SK-N-SH treated with all-trans-retinoic acid at 6 μM for 48 hours (cell line): ENCODE measurements around the gene TNNI3K.

ENCODE experiments used
- CREB5 ChIP-seq: fragments of 250-450 bp; sonication (Bioruptor Pico); IDR thresholded peaks from 2 replicates; pipeline ENCODE4 v1.5.1; 2020; ENCODE audit warnings: low read depth, mild to moderate bottlenecking, moderate library complexity
- PATZ1 ChIP-seq: fragments of 250-450 bp; sonication (Bioruptor Pico); IDR thresholded peaks from 2 replicates; pipeline ENCODE4 v1.8.0; 2020; ENCODE audit warnings: mild to moderate bottlenecking, moderate library complexity, borderline replicate concordance
- ZC3H10 ChIP-seq: fragments of 250-450 bp; sonication (Bioruptor Pico); IDR thresholded peaks from 2 replicates; pipeline ENCODE4 v1.5.1; 2021; ENCODE audit warnings: mild to moderate bottlenecking, moderate library complexity
- ZFP30 ChIP-seq: fragments of 450-650 bp; formaldehyde crosslinking; IDR thresholded peaks from 2 replicates; pipeline ENCODE4 v1.5.0; 2022; ENCODE audit warnings: mild to moderate bottlenecking, moderate library complexity

GRCh38 chr1:74432325-74432724 lies 197.1 kb downstream of the TNNI3K start:
- no peak for TF ChIP-seq CREB5 (CRISPR knock-in tag)
- no peak for TF ChIP-seq PATZ1 (CRISPR knock-in tag)
- no peak for TF ChIP-seq ZFP30
- TF ChIP-seq ZC3H10 (CRISPR knock-in tag), result no peak
